ENCODE results near the gene GABPB2. TPM values are rescaled to one million over a fixed set of nuclear protein-coding genes. Genes with fewer than 3 reads are reported as not detected.

GABPB2 gene
- total and polyA plus RNA-seq, 2 of the 13 experiments (the other 11 are each of a cell fraction or from before 2014, with no cell fraction given) = 0.09 TPM; not detected in 1

GRCh38 chr1:151159373-151159772, 88.8 kb downstream of the GABPB2 start:
- TF ChIP-seq KAT2B (IDR thresholded peaks at IDR 0.05; ENCODE audit: borderline replicate concordance, low read depth, low read length) (no peak), RFXAP (CRISPR knock-in tag; IDR thresholded peaks at IDR 0.05; ENCODE audit: borderline replicate concordance) (no peak), ZNF17 (CRISPR knock-in tag; IDR thresholded peaks at IDR 0.05) (no peak), MIER3 (CRISPR knock-in tag; IDR thresholded peaks at IDR 0.05; ENCODE audit: borderline replicate concordance) (no peak), ZNF597 (CRISPR knock-in tag; IDR thresholded peaks at IDR 0.05) (no peak), SKIL (CRISPR knock-in tag; IDR thresholded peaks at IDR 0.05; ENCODE audit: borderline replicate concordance) (no peak), FOXK1 (CRISPR knock-in tag; IDR thresholded peaks at IDR 0.05; ENCODE audit: borderline replicate concordance, low read depth) (no peak), TMF1 (CRISPR knock-in tag; IDR thresholded peaks at IDR 0.05; ENCODE audit: low read depth) (no peak), ZNF674 (CRISPR knock-in tag; IDR thresholded peaks at IDR 0.05; ENCODE audit: low read depth) (no peak)
- BruUV-seq (replicated peaks) = no TSS peak
- Histone ChIP-seq H2AFZ (ENCODE audit: low read length) (no peak overlapping the region), H3K27me3 (ENCODE audit: control insufficient read depth in 1 of 2, insufficient read depth in 2 of 2, low read length in 2 of 2) (no peaks in the 10 kb centered on the region), H3K27ac (ENCODE audit: extremely low read length, insufficient read depth, low read length) (no peak overlapping the region), H3K4me3 (replicated peaks in 1 of 3; ENCODE audit: insufficient read depth in 1 of 3, low read depth in 2 of 3, low read length in 3 of 3) (no peak overlapping the region), H3K36me3 (replicated peaks in 1 of 2; ENCODE audit: control insufficient read depth in 1 of 2, insufficient read depth in 2 of 2, low read length in 2 of 2) (peaks cover 12 to 18% of the 10 kb centered on the region in 2 experiments), H3K4me1 (ENCODE audit: insufficient read depth, low read length) (peaks cover 7% of the 10 kb centered on the region), H3K9me3 (ENCODE audit: low read length) (no peaks in the 10 kb centered on the region), H3K79me2 (ENCODE audit: insufficient read depth, low read length) (no peaks in the 10 kb centered on the region), H4K20me1 (ENCODE audit: insufficient read depth, low read length) (no peaks in the 10 kb centered on the region), H3K9ac (ENCODE audit: insufficient read depth, low read depth, low read length) (no peak overlapping the region), H3K4me2 (ENCODE audit: low read depth, low read length) (no peak overlapping the region)
- DNase-seq (ENCODE audit: low spot score) (no peak), FAIRE-seq (no peak), ATAC-seq (no peak)
- ChIA-PET POLR2A (no interaction called here), CTCF (ENCODE audit: low intra/inter-chr PET ratio, low total read pairs) (no interaction called here)
- in situ Hi-C loops (cut with HindIII; ENCODE audit: extremely low pct_ligation_motif_present, low pct_unique_long_range_greater_than_20kb) (loop anchor here (5.0 kb wide), 1 partner anchor 62 kb away; no protein-coding TSS in a partner anchor), intact Hi-C loops (cut with micrococcal nuclease; ENCODE audit: unreplicated experiment) (no loop called here)
